HG02870 (cell line): ENCODE data around the gene PRRT4.

Experiments
- ATAC-seq: cut with Tn5 transposase; IDR thresholded peaks from one replicate; pipeline ENCODE4 v1.9.1; 2021; ENCODE audit warnings: mild to moderate bottlenecking, moderate library complexity; ENCODE audit not compliant: unreplicated experiment

PRRT4 gene

DNA sequence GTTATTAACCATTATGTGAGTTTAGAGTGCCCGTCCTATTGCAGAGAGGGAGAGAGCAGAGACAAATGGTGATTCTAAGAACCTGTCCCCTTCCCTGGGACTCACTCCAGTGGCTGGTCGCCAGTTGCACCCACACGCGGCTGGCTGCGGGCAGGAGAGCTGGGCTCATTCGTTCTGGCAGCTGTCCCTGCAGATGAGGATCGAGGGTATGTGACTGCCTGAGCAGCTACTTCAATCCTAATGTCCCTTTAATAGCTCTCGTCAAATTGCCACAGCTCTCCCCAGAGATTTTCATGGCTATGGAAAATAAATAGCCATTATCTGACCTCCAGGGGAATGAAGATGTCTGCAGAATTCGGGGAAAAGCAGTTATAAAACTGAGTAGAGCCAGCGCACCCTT lies 59.4 kb downstream of the PRRT4 start:
- no peak for ATAC-seq
